HCT116 (cell line): ENCODE results near the gene UTS2B. TPM values are rescaled to one million over a fixed set of nuclear protein-coding genes. Genes with fewer than 3 reads are reported as not detected.

Source experiments
- ATAC-seq: fragments of 200-7000 bp; cut with Tn5 transposase; 2 replicates; pipeline ENCODE4 v1.9.1; 2020; ENCODE audit warnings: mild to moderate bottlenecking, moderate library complexity
- BruUV-seq: library from RNA; stranded (reverse); fragments of 400-500 nt; replicated peaks from 2 replicates; lab custom pipeline; 2021; lab: Mats Ljungman, UMichigan
- CTCF ChIA-PET: fragments of 300-600 bp; sonication (Branson Sonifier 250); formaldehyde crosslinking; loops from one replicate; lab custom pipeline; 2021; ENCODE audit warnings: antibody characterized with exemption; lab: Charles Lee
- POLR2A ChIA-PET: fragments of 300-600, 350-600 bp; sonication (Branson Sonifier 250); formaldehyde crosslinking; loops from one replicate; lab custom pipeline; 2021; ENCODE audit warnings: antibody characterized with exemption; lab: Charles Lee
- RAD21 ChIA-PET, 2 experiments: fragments of 300-600 bp; sonication (Branson Sonifier 250); formaldehyde crosslinking; loops; one replicate each; lab custom pipeline; 2023; ENCODE audit warnings: low total read pairs in 2 of 2; ENCODE audit not compliant: uncharacterized antibody in 2 of 2, unreplicated experiment in 2 of 2, low non-redundant PET in 1 of 2; lab: Charles Lee
- DNase-seq: peaks from one replicate; pipeline ENCODE4 v3.0.0-alpha.2; 2010; ENCODE audit warnings: low read depth, low spot score
- H2AFZ ChIP-seq: fragments of 200-600 bp; shearing (Covaris generic), sonication (generic); 2 replicates; pipeline ENCODE4 v1.6.1; 2017; ENCODE audit warnings: low read depth, mixed run types, mixed read lengths, antibody characterized with exemption, low read length; ENCODE audit not compliant: poor library complexity, severe bottlenecking
- H3K27ac ChIP-seq: 2 replicates; pipeline ENCODE4 v1.5.1; 2012; ENCODE audit warnings: low read depth, low read length
- H3K27me3 ChIP-seq: fragments of 200-600 bp; sonication (generic); 2 replicates; pipeline ENCODE4 v1.6.1; 2016; ENCODE audit warnings: mixed run types, low read length, mixed read lengths; ENCODE audit not compliant: insufficient read depth
- H3K36me3 ChIP-seq, 2 experiments: fragments of 200-500 bp in 1 of 2; fragments of 200-600 bp in 1 of 2; sonication (Bioruptor generic) in 1 of 2; sonication (generic) in 1 of 2; 2 replicates each; pipeline versions ENCODE4 v1.5.1 to v1.6.1; 2014 to 2016; ENCODE audit warnings: low read length in 2 of 2, inconsistent platforms in 1 of 2, mixed read lengths in 1 of 2, mixed run types in 1 of 2; ENCODE audit not compliant: insufficient read depth in 2 of 2, control insufficient read depth in 1 of 2
- H3K4me1 ChIP-seq, 2 experiments: fragments of 200-600 bp in 1 of 2; sonication (generic) in 1 of 2; 2 replicates each; pipeline versions ENCODE4 v1.5.1 to v1.6.1; 2012 to 2017; ENCODE audit warnings: low read length in 2 of 2, inconsistent platforms in 1 of 2, mild to moderate bottlenecking in 1 of 2, mixed read lengths in 1 of 2, mixed run types in 1 of 2, moderate library complexity in 1 of 2; ENCODE audit not compliant: insufficient read depth in 2 of 2, control insufficient read depth in 1 of 2
- H3K4me2 ChIP-seq: fragments of 200-600 bp; sonication (generic); 2 replicates; pipeline ENCODE4 v1.6.1; 2017; ENCODE audit warnings: mixed run types, low read length, mixed read lengths
- H3K4me3 ChIP-seq, 2 experiments: fragments of 200-600 bp in 1 of 2; sonication (generic) in 1 of 2; replicated peaks in 1 of 2; 2 replicates each; pipeline ENCODE4 v1.5.1; 2011 to 2016; ENCODE audit warnings: low read length in 2 of 2, control low read depth in 1 of 2, low read depth in 1 of 2, mild to moderate bottlenecking in 1 of 2, mixed read lengths in 1 of 2, mixed run types in 1 of 2
- H3K79me2 ChIP-seq: fragments of 200-600 bp; sonication (generic); 2 replicates; pipeline ENCODE4 v1.6.1; 2017; ENCODE audit warnings: mild to moderate bottlenecking, mixed run types, low read length, moderate library complexity, mixed read lengths; ENCODE audit not compliant: insufficient read depth
- H3K9ac ChIP-seq: fragments of 200-600 bp; sonication (generic); 2 replicates; pipeline ENCODE4 v1.6.1; 2016; ENCODE audit warnings: low read length, mixed read lengths
- H3K9me2 ChIP-seq: fragments of 200-600 bp; sonication (generic), shearing (Covaris generic); 2 replicates; pipeline ENCODE4 v1.6.1; 2017; ENCODE audit warnings: mixed run types, mild to moderate bottlenecking, moderate library complexity; ENCODE audit not compliant: insufficient read depth
- H3K9me3 ChIP-seq, 2 experiments: fragments of 200-500 bp in 1 of 2; fragments of 200-600 bp in 1 of 2; sonication (Bioruptor generic) in 1 of 2; sonication (generic) in 1 of 2; 2 replicates each; pipeline ENCODE4 v1.6.1; 2014 to 2017; ENCODE audit warnings: low read length in 2 of 2, mixed read lengths in 2 of 2, inconsistent platforms in 1 of 2, low read depth in 1 of 2, mild to moderate bottlenecking in 1 of 2, mixed run types in 1 of 2, moderate library complexity in 1 of 2; ENCODE audit not compliant: control insufficient read depth in 1 of 2, insufficient read depth in 1 of 2
- H4K20me1 ChIP-seq: fragments of 200-600 bp; sonication (generic), shearing (Covaris generic); 2 replicates; pipeline ENCODE4 v1.6.1; 2017; ENCODE audit warnings: mixed run types, mild to moderate bottlenecking, moderate library complexity; ENCODE audit not compliant: insufficient read depth
- CBX3 ChIP-seq: IDR thresholded peaks from 2 replicates; pipeline ENCODE4 v1.6.1; 2012; ENCODE audit warnings: low read depth
- EZH2phosphoT487 ChIP-seq: fragments of 200-600 bp; IDR thresholded peaks from 2 replicates; pipeline ENCODE4 v1.6.1; 2018; ENCODE audit warnings: antibody characterized with exemption, borderline replicate concordance
- JUND ChIP-seq: IDR thresholded peaks from 2 replicates; pipeline ENCODE4 v1.6.1; 2012
- POLR2A ChIP-seq: IDR thresholded peaks from 2 replicates; pipeline ENCODE4 v1.7.0; 2011; ENCODE audit warnings: borderline replicate concordance; ENCODE audit not compliant: insufficient read depth, insufficient read length; ENCODE audit errors: extremely low read depth
- SIN3A ChIP-seq: IDR thresholded peaks from 2 replicates; pipeline ENCODE4 v1.6.1; 2012; ENCODE audit warnings: low read depth
- SRF ChIP-seq: IDR thresholded peaks from 2 replicates; pipeline ENCODE4 v1.6.1; 2012; ENCODE audit warnings: low read depth
- TCF7L2 ChIP-seq: IDR thresholded peaks from 2 replicates; pipeline ENCODE4 v1.7.0; 2011; ENCODE audit warnings: borderline replicate concordance, inconsistent platforms; ENCODE audit not compliant: insufficient read depth, insufficient read length; ENCODE audit errors: extremely low read depth
- ZFX ChIP-seq: fragments of 450-650 bp; IDR thresholded peaks from 2 replicates; pipeline ENCODE4 v1.6.1; 2017
- intact Hi-C: fragments of 100-400 bp; cut with micrococcal nuclease; formaldehyde crosslinking; loops from 2 replicates; pipeline ENCODE4 v1.10.0; 2022
- total RNA-seq: library from RNA; stranded (reverse); gene quantifications from one replicate; pipeline ENCODE4 v1.2.1, GENCODE V29; 2021; ENCODE audit not compliant: unreplicated experiment

Gene UTS2B
- total RNA-seq, 1 experiment from 2014 or later: 0.59 TPM

DNA sequence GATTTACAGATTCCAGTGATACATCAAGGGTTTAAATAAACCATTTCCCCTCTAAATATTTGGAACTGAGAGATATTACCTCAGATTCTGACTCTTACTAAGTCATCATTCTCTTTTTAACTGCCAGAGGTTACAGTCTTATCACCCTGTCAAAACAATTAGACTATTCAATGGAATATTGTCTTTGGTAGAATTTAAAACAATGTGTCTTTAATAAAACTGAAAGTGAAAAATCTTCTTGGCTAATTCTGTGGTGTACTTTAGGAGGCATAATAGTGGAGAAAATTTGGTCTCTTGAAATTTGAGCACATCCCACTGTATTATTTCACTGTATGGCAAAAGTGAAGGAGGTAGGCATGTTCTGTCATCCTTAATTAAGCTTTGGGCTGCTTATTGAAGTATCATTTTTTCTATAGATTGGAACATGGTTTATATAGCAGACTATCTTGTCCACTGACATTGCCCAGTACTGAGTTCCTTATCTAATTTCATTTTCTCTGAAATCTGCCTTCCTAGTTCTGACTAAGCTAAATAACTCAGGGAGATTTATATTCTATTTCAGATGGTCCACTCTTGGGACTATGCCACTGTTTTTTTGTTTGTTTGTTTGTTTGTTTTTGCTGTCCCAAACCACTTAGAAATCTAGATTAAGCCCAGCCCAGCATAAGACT lies 48.0 kb upstream of the UTS2B start:
- no TSS peak for BruUV-seq
- H3K4me2 ChIP-seq: no peak overlapping the region

DNA sequence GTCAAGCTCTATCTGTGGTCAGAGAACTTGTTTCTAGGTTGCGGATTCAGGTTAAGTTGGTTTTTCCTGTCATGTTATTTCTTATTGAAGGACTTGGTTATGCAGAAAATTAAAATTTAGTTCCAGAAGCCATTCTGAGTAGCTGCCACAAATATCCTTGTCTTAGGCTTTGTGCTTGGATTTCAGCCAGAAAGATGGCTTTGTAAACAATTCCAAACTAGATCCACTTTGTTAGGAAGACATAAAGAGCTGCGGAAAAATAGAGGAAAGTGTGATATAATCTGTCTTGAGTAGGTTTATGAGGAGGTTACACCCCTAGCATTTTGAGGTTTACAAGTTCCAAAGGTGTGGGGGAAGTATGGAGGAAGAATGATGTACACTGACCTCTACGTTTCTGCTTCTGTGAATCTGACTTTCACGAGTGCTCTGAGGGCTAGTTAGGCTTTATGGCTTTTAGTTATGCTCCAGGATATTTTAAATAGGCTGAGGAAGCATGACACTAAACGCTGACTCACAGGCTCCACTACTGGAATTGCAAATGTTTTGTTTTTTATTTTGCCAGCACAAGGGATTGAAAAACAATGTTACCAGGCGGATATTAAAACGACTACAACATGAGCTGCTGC lies 46.3 kb upstream of the UTS2B start:
- H3K9me2 ChIP-seq: no peaks in the 10 kb centered on the region
- no TSS peak for BruUV-seq
- POLR2A ChIA-PET: no interaction called here
- RAD21 ChIA-PET: no interaction called here
- H4K20me1 ChIP-seq: no peaks in the 10 kb centered on the region
- no peak overlapping the region for H2AFZ ChIP-seq
- H3K79me2 ChIP-seq: no peaks in the 10 kb centered on the region
- no peak overlapping the region for H3K27ac ChIP-seq
- ATAC-seq (no peak), DNase-seq (no peak)
- CTCF ChIA-PET: no interaction called here
- H3K9ac ChIP-seq: no peak overlapping the region
- H3K4me1 ChIP-seq: peaks cover 0 to 10% of the 10 kb centered on the region in 2 experiments; a peak in 2 of 4 replicates
- no peak for TF ChIP-seq TCF7L2
- no peak for TF ChIP-seq ZFX
- intact Hi-C loops: no loop called here
- no peaks in the 10 kb centered on the region for H3K9me3 ChIP-seq
- peaks cover 10% of the 10 kb centered on the region in 2 experiments; a peak in 3 of 4 replicates for H3K36me3 ChIP-seq
- H3K27me3 ChIP-seq: no peaks in the 10 kb centered on the region
- H3K4me2 ChIP-seq: no peak overlapping the region
- H3K4me3 ChIP-seq: no peak overlapping the region

More for the DNA sequence above, 48.0 kb upstream of the UTS2B start:
- ChIA-PET CTCF (no interaction called here), RAD21 (no interaction called here), POLR2A (no interaction called here)
- no peak for DNase-seq
- ATAC-seq: no peak
- Histone ChIP-seq H3K4me1 (peaks cover 0 to 10% of the 10 kb centered on the region in 2 experiments; a peak in 2 of 4 replicates), H2AFZ (no peak overlapping the region), H3K9ac (no peak overlapping the region), H3K27me3 (no peaks in the 10 kb centered on the region), H3K9me3 (no peaks in the 10 kb centered on the region), H3K36me3 (peaks cover 14 to 17% of the 10 kb centered on the region in 2 experiments; a peak in 3 of 4 replicates), H3K27ac (no peak overlapping the region), H4K20me1 (no peaks in the 10 kb centered on the region), H3K4me3 (no peak overlapping the region), H3K9me2 (no peaks in the 10 kb centered on the region), H3K79me2 (no peaks in the 10 kb centered on the region)
- TF ChIP-seq POLR2A (no peak), TCF7L2 (no peak), SRF (no peak), EZH2phosphoT487 (no peak), CBX3 (no peak), ZFX (no peak), JUND (no peak), SIN3A (no peak)
- intact Hi-C loops: no loop called here
